ENCODE data around the gene SPON2.
A peak's percentile ranks its signal among the peaks of the same experiment; 100 is the strongest.

SPON2 gene

DNA sequence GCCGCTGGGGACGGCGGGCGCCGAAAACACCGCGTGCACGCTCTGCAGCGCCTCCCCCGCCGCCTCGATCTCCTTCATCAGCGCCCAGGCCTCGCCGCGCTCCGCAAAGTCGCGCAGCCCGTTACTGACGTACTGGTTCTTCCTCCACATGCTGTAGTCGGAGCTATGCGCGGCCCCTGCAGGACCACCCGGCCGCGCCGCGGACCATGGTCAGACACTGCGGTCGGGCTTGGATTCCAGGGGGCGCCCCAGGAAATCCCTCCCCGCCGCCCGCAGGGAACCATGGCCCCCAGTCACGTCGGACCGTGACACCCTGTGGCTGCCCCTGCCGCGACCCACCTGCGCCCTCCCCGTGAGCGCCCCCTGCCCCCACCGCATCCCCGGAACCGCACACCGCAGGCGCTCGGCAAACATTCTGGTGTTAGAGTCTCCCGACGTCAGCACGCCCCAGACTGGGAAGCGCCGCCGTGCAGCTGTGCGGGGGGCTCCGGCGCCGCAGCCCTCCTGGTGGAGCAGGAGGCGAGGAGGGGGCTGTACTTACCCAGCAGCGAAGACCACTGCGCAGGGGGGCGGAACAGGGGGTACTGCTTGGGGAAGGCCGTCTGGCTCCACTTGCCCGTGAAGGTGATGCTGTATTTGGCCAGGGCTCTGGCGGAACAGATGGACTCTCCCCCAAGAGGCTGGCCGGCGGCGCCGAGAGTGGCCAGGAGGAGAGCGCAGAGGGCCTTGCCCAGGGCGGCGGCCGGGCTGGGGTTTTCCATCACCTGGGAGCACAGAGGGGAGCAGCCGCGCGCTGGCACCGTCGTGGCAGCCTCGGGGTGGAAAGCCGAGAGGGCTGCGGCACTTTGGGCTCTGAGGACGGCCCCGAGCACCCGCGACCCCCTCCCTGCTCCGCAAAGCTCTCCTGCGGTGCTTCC lies 814 bp downstream of the SPON2 start:
- DNase-seq, result no peak

DNA sequence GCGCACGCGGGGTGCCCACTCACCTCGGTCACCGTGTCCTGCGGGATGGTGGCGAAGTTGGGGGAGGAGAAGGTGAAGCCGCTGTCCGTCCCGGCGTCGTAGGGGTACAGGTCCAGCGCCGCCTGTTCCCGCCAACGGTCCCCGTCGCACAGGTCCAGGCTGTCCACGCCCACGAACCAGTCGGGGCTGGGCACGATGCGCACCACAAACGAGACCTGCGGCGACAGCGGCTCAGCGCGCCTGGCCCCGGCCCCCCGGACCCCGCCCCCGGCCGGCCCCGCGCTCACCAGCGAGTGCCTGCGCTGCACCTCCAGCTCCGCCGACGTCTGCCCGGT lies 1.4 kb downstream of the SPON2 start:
- no peak for DNase-seq

DNA sequence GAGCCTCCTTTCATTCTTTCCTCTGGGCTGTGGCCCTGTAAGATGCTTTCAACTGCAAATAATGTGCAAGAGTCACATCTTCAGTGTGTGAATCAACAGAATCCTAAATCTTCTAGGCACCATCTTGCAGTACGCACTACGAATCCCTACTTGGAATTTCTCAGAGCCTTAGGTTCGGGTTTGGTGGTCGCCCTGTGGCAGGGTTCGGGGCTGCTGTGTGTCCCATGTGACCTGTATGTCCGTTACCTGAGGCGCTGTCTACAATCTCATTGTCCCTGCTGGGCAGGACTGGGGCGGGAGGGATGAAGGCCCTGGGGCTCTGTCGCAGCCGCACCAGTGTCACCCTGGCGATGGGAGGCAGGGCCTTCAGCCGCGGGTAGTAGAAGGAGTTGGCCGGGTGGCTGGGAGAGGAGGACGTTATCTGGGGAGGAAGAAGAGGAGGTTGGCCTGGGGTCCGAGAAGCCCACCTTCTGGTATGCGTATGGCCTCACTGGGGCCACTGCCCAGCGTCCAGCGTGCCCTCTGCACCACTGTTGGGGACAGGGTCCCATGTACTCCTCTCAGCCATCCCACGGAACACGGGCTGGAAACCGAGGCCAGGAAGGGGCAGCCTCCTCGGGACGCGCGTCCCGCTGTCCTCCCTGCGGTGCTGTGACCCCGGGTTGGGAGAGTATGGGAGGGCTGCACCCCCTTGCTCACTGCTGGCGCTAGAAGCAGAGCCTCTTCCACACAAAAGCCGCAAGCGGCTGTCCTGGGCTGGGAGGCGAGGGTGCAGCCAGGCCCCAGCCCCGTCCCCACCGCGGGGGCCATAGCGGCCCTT lies 2.0 kb downstream of the SPON2 start:
- DNase-seq, result no peak

DNA sequence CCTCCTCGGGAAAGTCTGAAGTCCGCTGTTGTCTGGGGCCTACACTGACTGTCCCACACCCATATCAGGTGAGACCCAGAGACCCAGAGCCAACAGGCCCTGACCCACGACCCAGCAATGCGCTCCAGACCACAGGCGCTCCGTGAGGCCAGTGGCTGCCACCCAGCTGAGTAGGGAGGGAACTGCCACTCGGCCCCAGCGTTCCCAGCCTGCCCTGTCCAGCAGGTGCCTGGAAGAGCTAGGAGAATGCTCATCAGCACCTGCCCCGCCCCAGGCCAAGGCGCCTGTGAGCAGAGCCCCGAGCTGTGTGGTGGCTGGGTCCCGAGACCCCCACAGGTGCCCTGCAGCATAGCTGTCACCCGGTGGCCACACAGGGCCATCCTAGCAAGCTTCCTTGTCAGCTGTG lies 2.7 kb downstream of the SPON2 start:
- DNase-seq, result no peak

DNA sequence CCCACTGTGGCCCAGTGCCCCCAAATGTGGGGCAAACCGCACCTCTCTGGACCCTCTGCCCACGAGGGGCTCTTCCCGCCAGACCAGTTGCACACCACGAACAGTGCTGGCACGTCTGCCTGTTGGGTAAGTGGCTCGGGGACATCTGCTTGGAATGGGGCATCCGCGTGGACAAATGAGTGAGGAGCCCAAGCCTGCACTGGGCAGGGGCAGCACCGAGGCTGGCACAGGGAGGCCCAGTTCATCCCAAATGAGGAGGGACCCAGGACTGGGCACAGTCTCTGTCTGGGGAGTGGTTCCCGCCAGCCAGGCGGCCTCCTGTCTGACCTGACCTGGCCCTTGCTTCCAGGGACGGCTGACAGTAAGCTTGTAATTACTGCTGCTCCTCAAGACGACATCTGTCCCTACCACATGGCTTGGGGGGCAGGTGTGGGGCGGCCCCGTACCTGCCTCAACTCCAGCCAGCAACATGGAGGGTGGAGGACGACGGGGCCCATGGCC lies 3.2 kb downstream of the SPON2 start:
- no peak for DNase-seq

DNA sequence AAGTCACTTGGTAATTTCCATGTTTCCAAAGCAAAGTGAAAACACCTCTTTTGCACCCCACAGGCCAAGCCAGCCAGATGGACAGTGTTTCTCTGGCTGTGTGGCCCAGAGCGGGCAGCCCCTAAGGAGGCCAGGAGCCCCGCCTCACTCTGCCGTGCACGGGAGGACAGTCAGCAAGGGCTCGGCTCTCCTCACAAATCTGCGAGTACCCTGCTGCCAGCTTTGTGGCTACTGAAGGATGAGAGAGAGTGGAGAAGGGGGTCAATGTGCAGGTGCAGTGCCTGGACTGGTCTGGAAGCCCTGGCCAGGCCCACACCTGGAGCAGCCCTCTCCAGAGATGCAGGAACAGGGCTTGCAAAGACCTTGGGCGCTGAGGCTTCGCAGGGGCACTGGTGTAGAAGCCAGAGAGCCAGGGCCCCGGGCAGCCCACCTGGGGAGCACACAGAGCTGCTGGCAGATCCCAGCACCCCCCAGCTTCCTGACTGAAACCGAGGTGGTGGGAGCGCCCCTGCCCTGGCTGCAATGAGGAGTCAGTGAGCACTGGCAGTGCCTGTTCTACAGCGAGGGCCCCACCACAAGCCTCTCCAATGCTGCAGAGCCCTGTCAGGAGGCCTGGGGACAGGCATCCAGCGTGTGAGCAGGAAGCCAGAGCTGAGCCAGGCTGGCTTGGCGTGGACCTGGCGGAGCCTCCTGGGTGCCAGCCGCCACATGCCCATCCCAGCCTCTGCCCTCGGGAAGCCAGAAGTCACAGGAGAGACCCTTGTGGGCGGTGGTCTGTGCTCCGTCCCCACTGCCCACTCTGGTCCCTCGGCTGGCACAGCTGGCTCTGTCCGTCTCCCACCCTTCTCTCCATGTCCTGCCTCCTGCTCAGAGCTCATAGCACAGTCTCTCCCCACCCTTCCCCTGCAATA lies 3.9 kb downstream of the SPON2 start:
- DNase-seq, result no peak

DNA sequence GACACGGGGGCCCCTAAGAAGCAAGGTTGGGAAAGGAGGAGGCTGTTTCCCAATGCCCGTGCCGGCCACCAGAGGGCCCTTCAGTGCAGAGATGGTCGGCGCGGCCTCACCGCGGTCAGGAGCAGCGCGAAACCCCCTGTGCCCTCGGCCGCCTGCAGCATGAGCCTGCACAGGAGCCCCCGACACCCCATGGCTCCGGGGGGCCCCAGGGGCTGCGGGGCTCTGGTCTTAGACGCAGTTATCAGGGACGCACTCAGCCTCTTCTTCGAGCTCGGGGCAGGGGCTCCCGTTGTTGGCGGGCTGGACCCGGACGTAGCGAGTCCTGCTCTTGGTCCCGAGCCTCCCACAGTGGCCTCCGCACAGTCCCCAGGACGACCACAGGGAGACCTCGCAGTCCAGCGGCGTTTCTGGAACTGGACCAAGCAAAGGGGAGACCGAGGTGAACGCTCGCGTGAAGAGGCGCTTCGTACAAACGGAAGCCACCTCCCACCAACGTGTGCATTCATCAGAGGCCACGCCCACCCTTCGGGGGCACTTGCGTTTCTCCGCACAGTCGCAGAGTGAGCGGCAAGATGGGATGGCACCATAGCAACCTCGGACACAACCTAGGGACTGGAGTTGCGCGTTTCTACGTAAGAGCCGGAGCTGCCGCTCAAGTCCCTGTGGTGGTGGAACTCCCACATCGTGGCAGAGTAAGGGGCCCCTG lies 5.0 kb downstream of the SPON2 start:
- peak; percentile 66 for DNase-seq

DNA sequence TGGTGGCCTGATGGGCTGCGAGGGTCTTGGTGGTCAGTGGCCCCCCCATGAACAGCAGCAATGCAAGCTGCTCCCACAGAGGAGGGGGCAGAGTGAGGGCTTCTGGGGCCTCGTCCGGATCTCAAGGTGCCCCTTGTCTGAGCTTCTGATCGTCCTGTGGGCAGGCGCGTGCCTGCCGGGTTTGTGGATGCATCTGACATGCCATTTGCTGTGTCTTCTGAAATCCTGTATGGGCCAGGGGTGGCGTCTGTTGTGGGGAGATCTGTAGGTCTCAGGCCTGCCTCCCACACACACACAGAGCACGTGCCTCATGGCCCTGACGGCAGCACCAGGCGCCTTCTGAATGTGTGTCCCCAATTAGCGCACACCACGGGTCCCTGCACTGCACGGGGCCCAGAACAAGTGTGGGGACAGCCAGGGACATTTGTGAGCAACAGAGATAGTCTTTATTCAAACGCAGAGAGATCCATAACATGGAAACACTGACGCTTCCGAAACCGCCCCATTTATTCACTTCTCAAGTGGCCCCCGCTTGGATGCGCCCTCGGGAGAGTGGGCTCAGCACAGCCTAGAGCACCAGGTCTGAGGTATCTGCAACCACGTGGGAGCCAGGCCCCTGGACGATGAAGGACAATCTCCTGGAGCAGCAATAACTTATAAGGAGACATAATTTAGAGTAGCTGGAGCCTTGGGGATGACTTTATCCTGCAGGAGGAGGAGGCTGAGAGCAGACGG lies 5.7 kb downstream of the SPON2 start:
- DNase-seq, result no peak

DNA sequence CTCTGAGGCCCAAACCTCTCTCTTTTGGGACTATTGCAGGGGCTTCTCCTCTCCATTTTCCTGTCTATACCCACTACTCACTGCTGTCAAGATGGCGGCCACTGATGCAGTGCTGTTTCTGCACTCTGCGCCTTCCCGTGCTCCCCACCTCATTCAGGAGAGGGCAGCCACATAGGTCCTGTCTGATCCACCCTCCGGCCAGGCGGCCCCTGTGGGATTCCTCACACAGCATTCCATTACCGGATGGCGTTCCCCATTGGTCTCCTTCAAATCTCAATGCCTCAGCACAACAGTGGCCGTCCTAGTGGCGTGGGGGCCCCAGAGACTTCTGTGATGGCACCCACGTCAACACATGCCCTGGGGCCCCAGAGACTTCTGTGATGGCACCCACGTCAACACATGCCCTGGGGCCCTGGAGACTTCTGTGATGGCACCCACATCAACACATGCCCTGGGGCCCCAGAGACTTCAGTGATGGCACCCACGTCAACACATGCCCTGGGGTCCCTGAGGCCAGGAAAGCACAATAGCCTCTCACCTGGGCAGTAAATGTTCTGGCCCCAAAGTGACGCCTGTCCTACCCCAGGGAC lies 7.3 kb downstream of the SPON2 start:
- DNase-seq, result no peak

DNA sequence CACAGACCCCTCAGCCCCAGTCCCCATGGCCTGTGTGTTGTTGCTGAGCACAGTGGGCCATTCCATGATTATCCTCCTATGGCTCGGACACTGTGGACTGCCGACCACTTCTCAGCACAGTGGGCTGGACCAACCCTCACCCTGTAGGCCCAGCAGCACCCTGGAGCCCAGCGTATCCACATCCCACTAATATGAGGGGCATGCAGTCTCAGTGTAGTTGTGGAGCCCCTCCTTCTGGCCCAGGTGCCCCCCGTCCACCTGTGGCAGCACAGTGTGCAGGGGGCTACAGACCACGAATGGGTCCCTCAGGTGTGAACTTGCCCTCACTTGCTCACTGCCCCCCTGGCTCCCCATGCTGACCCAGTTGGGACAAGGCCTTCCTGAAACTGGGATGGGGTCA lies 7.9 kb downstream of the SPON2 start:
- DNase-seq, result no peak

DNA sequence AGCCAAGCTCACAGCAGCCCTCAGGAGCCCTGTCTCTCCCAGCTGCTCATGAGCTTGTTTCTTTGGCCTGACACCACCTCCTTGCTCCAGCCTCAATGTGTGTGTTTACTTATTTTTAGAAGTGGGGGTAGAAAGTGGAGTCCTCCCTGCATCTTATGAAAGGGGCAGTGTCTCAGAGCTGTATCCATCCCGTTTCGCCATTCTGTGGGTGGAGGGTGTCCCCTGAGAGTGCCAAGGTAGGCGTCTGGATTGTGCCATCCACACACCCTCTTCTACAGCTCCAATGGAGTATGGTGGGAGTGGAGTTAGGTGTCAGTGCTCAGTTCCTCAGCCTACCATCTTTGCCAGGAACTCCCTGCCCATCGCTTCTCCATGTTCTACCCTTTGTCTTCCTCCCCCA lies 8.3 kb downstream of the SPON2 start:
- DNase-seq, result no peak

DNA sequence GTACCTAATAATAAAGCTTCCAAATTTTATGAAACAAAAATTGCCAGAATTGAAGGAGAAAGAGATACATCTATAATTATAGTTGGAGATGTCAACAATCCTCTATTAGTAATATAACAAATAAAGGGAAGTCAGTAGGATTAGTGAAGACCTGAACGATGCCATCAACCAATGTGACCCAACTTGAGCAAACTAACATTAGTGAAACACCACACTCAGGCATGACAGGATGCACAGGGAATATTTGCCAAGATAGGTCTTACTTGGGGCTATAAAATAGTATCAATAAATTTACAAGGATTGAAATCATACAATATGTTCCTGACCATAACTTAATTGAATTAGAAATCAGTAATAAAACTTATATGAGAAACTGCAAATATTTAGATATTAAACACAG lies 12.0 kb downstream of the SPON2 start:
- no peak for DNase-seq

DNA sequence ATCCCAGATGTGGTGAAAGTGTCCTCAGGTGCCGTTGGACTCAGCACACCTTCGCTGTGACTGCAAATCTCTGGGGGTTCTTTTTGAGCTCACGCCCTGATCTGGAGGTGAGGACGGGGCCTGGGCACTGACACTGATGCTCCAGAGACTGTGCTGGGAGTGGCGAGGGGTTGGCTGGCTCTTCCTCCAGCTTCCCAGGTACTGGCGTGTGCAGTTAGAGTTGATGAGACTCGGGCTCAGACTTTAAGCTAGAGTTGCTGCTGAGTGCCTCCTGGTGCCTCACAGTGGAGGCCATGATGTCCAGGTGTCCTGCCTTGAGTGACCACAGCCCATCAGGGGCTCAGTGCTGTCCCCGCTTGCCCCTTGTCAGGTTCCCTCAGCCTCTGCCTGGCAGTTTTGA lies 16.3 kb downstream of the SPON2 start:
- no peak for DNase-seq

DNA sequence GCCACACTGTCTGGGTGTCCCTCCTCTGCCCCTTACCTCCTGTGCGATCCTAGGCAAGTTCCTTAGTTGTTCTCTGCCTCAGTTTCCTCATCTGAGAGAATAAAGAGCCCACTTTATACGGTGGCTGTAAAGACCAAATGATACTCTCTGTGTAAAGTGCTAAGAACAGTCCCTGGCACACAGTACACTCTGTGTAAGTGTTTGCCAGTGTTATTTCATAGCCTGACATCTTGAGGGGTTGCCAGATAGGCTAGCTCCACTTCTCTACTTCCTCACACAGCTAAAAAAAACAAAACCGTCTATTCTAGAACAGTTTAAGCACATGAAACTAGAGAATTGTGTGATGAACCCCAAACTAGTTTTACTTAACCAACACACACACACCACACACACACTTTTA lies 17.1 kb downstream of the SPON2 start:
- DNase-seq, result no peak

DNA sequence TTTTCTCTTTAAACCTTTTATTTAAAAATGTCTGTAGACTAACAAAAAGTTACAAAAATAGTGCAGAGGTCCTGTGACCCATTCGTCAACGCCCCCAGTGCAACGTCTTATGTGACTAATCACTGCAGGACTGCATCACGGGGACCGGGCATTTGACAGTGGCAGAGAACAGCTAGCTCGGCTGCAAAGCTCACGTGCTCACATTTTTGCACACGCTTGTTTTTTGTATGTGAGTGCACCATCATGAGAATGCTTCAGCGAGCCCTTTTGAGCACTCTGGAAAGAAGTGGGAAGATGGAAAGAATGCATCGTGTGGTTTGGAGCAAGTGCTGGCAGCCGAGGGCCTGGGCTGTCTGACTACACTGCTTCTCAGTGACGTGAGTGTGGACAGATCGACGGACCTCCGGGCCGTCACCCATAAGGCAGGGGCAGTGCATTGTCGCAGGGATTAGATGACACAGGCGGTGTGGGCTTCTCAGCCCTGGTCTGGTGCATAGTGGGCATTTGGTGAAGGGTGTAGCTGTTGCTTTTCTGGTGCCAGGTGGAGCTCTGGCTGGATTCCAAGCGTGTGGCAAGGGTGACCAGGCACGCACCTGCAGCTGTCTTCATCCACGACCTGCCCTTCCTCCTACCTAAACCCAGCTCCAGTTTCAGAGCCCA lies 17.7 kb downstream of the SPON2 start:
- no peak for DNase-seq

DNA sequence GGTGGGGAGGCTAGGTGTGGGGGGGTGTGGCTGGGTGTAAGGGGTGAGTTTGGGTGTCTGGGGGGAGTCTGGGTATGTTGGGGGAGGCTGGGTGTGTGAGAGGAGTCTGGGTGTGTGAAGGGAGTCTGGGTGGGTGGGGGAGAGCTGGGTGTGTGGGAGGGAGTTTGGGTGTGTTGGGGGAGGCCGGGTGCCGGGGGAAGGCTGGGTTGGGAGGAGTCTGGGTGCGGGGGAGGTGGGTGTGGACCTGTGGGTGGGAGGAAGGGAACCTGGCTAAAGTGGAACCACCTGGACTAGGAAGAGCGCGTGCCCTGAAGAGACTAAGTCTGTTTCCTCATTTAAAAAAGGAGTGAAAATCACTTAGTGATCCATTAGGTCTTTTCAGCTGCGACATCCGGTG lies 18.3 kb downstream of the SPON2 start:
- no peak for DNase-seq

DNA sequence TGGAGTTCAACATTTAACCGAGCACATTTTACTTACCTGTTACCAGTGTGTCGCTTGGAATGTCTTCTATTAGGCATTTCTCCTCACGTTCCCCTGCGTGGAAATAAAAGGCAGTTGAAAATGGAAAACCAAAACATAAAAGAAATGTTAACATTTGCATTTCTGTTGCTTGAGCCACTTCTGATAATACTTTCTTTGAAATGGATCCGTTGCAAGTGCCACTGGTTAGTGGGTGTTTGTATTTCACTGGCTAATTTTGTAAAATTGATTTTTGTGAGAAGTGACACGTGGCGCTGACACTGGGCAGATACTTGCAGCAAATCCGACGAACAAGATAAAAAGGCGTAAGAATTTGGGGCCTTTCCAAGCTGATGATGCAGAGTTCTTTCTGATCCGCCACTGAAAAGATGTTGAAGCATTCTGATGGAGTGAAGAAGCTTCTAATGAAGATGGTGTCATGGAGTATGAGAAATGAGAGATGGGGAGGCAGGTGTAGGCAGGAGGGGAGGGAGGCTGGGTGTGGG lies 18.8 kb downstream of the SPON2 start:
- DNase-seq, result no peak

DNA sequence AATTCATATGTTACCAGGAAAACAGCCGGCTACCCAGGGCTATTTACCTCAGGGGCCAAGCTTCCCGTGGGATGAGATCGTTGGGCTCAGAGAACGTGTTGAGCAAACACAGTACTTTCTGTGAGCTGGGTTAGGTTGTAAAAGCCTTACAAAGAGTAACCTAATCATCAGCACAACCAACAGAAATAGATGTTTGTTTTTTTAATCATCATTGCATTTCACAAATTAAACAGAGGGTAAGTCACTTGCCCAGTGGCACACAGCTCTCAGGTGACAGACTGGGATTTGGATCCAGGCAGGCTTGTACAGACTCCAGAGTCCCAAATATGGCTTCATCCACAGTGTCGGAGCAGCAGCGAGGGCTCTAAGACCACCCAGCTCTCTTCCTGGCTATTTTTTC lies 20.1 kb downstream of the SPON2 start:
- no peak for DNase-seq

DNA sequence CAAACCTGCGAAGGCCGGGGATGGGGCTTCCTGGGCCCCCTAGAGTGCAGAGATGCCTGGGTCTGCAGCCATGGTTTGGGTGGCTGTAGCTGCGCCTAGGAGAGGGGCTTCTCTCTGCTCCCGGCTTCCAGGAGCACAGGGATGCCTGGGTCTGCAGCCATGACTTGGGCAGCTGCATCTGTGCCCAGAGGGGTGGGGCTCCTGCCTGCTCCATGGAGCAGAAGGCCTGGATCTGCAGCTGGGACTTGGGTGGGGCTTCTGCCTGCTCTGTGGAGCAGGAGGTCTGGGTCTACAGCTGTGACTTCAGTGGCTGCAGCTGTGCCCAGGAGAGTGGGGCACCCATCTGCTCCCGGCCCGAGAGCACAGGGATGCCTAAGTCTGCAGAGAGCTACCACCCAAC lies 20.8 kb downstream of the SPON2 start:
- DNase-seq, result no peak

DNA sequence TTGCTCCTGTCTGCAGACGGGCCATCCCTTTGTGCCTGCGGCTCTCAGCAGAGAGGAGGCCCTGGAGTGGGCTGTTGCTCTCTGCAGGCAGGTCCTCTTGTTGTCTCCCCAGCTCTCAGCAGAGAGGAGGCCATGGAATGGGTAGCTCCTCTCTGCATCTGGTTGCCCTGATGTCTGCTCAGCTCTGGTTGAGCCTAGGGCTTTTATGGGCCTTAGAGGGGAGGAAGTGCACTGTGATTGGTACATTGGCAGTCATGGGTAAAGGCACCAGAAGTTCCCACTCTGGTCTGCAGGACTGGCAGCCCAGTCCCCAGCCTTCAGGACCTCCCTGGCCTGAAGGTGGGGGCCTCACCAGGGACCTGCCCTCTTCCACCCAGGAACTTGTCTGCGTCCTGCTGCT lies 21.5 kb downstream of the SPON2 start:
- DNase-seq, result no peak

Data from NCI-H226 (cell line).